Breast epithelium (tissue), 4 donors: Measurements from ENCODE around the gene MFSD6. TPM values are rescaled to one million over a fixed set of nuclear protein-coding genes. Genes with fewer than 3 reads are reported as not detected.
A peak's percentile ranks its signal among the peaks of the same experiment; 100 is the strongest.

ENCODE experiments used
- DNase-seq, 2 donors: peaks; one replicate each; pipeline ENCODE4 v3.0.0-alpha.2; 2019; ENCODE audit warnings: low spot score in 2 of 2
- H3K27ac ChIP-seq, 2 donors: fragments of 200-600 bp; sonication (generic) in 1 of 2; one replicate each; pipeline ENCODE4 v1.5.1; 2016 to 2019; ENCODE audit warnings: mild to moderate bottlenecking in 1 of 2
- H3K27me3 ChIP-seq, 2 donors: fragments of 200-600 bp; sonication (generic) in 1 of 2; one replicate each; pipeline versions ENCODE4 v1.5.1 to v1.6.0; 2017 to 2019; ENCODE audit warnings: control low read depth in 1 of 2, mild to moderate bottlenecking in 1 of 2
- H3K36me3 ChIP-seq: fragments of 200-600 bp; one replicate; pipeline ENCODE4 v1.5.1; 2019
- H3K4me1 ChIP-seq, 2 donors: fragments of 200-600 bp; sonication (generic); one replicate each; pipeline ENCODE4 v1.5.1; 2016 to 2019; ENCODE audit warnings: control low read depth in 1 of 2
- H3K4me3 ChIP-seq, 3 donors: fragments of 200-600 bp; sonication (generic); 1 replicate in 2 of 3; 2 replicates in 1 of 3; pipeline ENCODE4 v1.5.1; 2016 to 2019; ENCODE audit warnings: mild to moderate bottlenecking in 3 of 3, moderate library complexity in 2 of 3
- H3K9me3 ChIP-seq, 2 donors: fragments of 200-600 bp; sonication (generic) in 1 of 2; one replicate each; pipeline ENCODE4 v1.5.1; 2016 to 2019; ENCODE audit warnings: control low read depth in 1 of 2
- POLR2A ChIP-seq: fragments of 450-650 bp; IDR thresholded peaks from one replicate; pipeline ENCODE4 v1.6.1; 2016; ENCODE audit warnings: antibody characterized with exemption, mild to moderate bottlenecking, moderate library complexity
- POLR2AphosphoS5 ChIP-seq, 3 donors: sonication (generic); formaldehyde crosslinking; IDR thresholded peaks; one replicate each; pipeline ENCODE4 v1.6.1; 2017; ENCODE audit warnings: antibody characterized with exemption in 3 of 3
- intact Hi-C: fragments of 100-400 bp; cut with DNase I; formaldehyde crosslinking; loops from one replicate; pipeline ENCODE4 v1.15.1; 2023; ENCODE audit warnings: low total_unique reads
- total RNA-seq, 3 donors: library from RNA; depleted of rRNA; stranded (reverse); fragments of >200 nt; gene quantifications; one replicate each; pipeline ENCODE4 v1.1.0, GENCODE V29; 2016
- TF ChIP-seq, protein P1 (sequence below), 3 donors: fragments of 450-650 bp; IDR thresholded peaks; one replicate each; pipeline ENCODE4 v1.5.1; 2016 to 2017; ENCODE audit warnings: antibody characterized with exemption in 3 of 3, mild to moderate bottlenecking in 3 of 3, moderate library complexity in 3 of 3

MFSD6 gene
- total RNA-seq, 3 donors from 2014 or later = 52.0 to 180 (median 92.4) TPM

DNA sequence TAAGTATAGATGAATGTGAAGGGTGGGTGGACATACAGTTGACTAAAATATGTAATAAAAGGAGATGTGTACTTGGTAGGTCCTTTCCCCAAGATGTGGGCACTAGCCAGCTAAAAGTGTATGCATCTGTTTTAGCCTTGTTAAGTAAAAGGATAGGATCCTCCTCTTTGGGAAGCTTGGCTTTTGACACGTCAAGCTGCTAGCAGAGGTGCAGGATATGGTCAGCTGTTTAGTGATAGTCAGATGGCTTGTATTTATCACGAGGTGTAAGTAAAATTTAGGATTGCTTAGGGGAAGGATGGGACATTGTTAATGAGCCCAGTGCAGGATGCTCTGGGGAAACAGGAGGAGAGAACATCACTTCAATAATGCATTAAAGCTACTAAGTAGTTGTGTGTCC is 1.5 kb downstream of the MFSD6 start:
- H3K4me3 ChIP-seq = peak overlapping the region in 2 of 3 donors; percentile 85 to 98

DNA sequence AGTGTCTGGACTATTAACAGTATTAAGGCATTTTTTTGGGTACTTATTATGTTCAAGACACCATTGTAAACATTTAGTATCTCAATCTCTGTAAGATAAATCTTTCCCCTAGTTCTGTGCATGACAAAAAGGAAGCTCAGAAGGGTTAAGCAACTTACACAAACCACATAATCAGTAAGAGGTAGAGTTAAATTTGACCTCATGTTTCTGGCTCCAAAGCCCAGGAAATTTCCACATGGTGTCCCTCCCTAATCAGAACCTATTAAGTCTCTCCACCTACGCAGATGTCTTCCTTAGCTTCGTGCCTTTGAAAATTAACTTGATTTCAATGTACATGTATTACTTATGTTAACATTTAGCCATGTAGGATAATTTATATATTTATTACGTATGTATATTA is 2.0 kb downstream of the MFSD6 start:
- Histone ChIP-seq H3K27me3 (no peaks in the 10 kb centered on the region), H3K27ac (peak overlapping the region; percentile 97 to 99), H3K4me1 (peaks cover 3 to 12% of the 10 kb centered on the region in 2 donors), H3K4me3 (peak overlapping the region in 2 of 3 donors; percentile 85 to 98), H3K36me3 (no peaks in the 10 kb centered on the region), H3K9me3 (no peaks in the 10 kb centered on the region)
- no peak for DNase-seq
- TF ChIP-seq, protein P1, sequence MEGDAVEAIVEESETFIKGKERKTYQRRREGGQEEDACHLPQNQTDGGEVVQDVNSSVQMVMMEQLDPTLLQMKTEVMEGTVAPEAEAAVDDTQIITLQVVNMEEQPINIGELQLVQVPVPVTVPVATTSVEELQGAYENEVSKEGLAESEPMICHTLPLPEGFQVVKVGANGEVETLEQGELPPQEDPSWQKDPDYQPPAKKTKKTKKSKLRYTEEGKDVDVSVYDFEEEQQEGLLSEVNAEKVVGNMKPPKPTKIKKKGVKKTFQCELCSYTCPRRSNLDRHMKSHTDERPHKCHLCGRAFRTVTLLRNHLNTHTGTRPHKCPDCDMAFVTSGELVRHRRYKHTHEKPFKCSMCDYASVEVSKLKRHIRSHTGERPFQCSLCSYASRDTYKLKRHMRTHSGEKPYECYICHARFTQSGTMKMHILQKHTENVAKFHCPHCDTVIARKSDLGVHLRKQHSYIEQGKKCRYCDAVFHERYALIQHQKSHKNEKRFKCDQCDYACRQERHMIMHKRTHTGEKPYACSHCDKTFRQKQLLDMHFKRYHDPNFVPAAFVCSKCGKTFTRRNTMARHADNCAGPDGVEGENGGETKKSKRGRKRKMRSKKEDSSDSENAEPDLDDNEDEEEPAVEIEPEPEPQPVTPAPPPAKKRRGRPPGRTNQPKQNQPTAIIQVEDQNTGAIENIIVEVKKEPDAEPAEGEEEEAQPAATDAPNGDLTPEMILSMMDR (IDR thresholded peaks at IDR 0.05) = no peak
- TF ChIP-seq POLR2A (no peak), POLR2AphosphoS5 (IDR thresholded peaks at IDR 0.05) (no peak)
- intact Hi-C loops = no loop called here

More for the DNA sequence above, 1.5 kb downstream of the MFSD6 start:
- no peak for DNase-seq
- Histone ChIP-seq H3K4me1 (peaks cover 3 to 12% of the 10 kb centered on the region in 2 donors), H3K27ac (peak overlapping the region; percentile 97 to 99), H3K9me3 (no peaks in the 10 kb centered on the region), H3K36me3 (no peaks in the 10 kb centered on the region), H3K27me3 (no peaks in the 10 kb centered on the region)
- intact Hi-C loops = loop anchor here (10.0 kb wide), 1 partner anchor 75 kb away; no protein-coding TSS in a partner anchor
- TF ChIP-seq POLR2AphosphoS5 (IDR thresholded peaks at IDR 0.05) (no peak), POLR2A (no peak)
- TF ChIP-seq, protein P1 (IDR thresholded peaks at IDR 0.05) = no peak

DNA sequence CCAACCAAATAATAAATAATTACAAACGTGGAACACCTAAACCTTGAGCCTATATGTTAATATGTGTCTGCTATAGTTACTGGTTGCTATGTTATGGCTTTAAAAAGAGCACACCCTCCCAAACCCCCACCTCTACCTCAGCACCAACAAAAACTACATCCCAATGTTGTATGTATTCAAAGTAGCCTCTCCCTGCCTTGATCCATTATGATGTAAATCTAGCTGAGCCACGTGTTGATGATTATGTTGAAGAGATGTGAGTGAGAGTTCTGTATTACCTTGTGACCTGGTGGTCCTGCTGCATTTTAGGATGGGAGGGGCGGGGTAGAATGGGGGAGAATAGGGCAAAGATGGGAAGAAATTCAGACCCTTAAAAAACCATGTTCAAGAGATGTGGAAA is 4.8 kb downstream of the MFSD6 start:
- no peak overlapping the region for H3K4me3 ChIP-seq
- no peak for DNase-seq
- H3K27ac ChIP-seq = peak overlapping the region; percentile 59 to 82
- no peaks in the 10 kb centered on the region for H3K36me3 ChIP-seq
- peaks cover 3 to 12% of the 10 kb centered on the region in 2 donors for H3K4me1 ChIP-seq
- no peaks in the 10 kb centered on the region for H3K27me3 ChIP-seq
- intact Hi-C loops = no loop called here
- no peaks in the 10 kb centered on the region for H3K9me3 ChIP-seq
- TF ChIP-seq POLR2AphosphoS5 (IDR thresholded peaks at IDR 0.05) (no peak), POLR2A (no peak)
- TF ChIP-seq, protein P1 (IDR thresholded peaks at IDR 0.05) = no peak

DNA sequence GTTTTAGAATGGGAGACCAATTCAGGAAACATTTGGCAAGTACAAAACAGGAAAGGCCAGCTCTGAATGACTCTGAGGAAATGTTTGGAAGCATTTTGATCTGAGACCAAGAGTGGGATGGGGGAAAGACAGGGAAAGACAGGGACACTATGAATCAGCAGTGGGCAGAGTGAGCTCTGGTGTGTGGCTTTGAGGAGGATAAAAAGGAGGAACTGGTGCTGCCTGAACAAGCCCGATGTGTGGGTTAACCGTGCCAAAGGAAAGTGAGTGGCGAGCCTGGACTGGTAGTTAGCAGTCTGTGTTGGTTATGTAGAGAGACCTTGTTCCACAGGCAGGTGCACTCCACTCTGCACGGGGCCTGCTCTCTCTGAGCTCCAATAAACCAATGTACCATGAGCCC is 5.3 kb downstream of the MFSD6 start:
- H3K27ac ChIP-seq = peak overlapping the region; percentile 59 to 82
- H3K27me3 ChIP-seq = no peaks in the 10 kb centered on the region
- H3K36me3 ChIP-seq = no peaks in the 10 kb centered on the region
- peak overlapping the region in 1 of 3 donors; percentile 7 for H3K4me3 ChIP-seq
- no peaks in the 10 kb centered on the region for H3K9me3 ChIP-seq
- TF ChIP-seq POLR2A (no peak), POLR2AphosphoS5 (IDR thresholded peaks at IDR 0.05) (peak in 1 of 3 donors; percentile 28)
- TF ChIP-seq, protein P1 (IDR thresholded peaks at IDR 0.05) = no peak
- intact Hi-C loops = no loop called here
- peak in 1 of 2 donors; percentile 74 for DNase-seq
- peaks cover 3 to 12% of the 10 kb centered on the region in 2 donors for H3K4me1 ChIP-seq

DNA sequence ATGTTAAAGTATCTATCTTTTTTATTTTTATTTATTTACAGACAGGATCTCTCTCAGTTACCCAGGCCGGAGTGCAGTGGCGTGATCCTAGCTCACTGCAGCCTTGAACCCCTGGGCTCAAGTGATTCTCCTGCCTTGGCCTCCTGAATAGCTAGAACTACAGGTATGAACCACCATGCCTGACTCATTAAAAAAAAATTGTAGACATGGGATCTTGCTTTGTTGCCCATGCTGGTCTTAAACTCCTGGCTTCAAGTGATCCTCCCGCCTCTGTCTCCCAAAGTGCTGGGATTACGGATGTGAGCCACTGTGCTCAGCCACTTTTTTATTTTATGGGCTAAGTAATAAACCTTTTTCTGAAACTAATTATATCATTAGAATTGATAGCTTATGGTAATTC is 7.1 kb downstream of the MFSD6 start:
- Histone ChIP-seq H3K4me1 (peaks cover 0 to 18% of the 10 kb centered on the region in 2 donors), H3K27me3 (no peaks in the 10 kb centered on the region), H3K4me3 (no peak overlapping the region), H3K9me3 (no peaks in the 10 kb centered on the region), H3K27ac (peak overlapping the region in 1 of 2 donors; percentile 80), H3K36me3 (no peaks in the 10 kb centered on the region)
- TF ChIP-seq, protein P1 (IDR thresholded peaks at IDR 0.05) = no peak
- no peak for TF ChIP-seq POLR2AphosphoS5 (IDR thresholded peaks at IDR 0.05)
- TF ChIP-seq POLR2A = no peak
- intact Hi-C loops = no loop called here
- DNase-seq = no peak
